A673 (cell line): Measurements from ENCODE around the gene NUDCD2. TPM values are rescaled to one million over a fixed set of nuclear protein-coding genes. Genes with fewer than 3 reads are reported as not detected.
A peak's percentile ranks its signal among the peaks of the same experiment; 100 is the strongest.

Experiments used
- BruUV-seq: library from RNA; stranded (reverse); fragments of 400-500 nt; replicated peaks from 2 replicates; lab custom pipeline; 2021; lab: Mats Ljungman, UMichigan
- CTCF ChIA-PET: fragments of 300-600 bp; sonication (Branson Sonifier 250); formaldehyde crosslinking; loops from one replicate; lab custom pipeline; 2022; ENCODE audit warnings: antibody characterized with exemption; lab: Charles Lee
- POLR2A ChIA-PET: fragments of 300-600 bp; sonication (Branson Sonifier 250); formaldehyde crosslinking; loops from one replicate; lab custom pipeline; 2022; ENCODE audit warnings: antibody characterized with exemption; ENCODE audit not compliant: low non-redundant PET; lab: Charles Lee
- DNase-seq: peaks from one replicate; pipeline ENCODE4 v3.0.0-alpha.2; 2015; ENCODE audit warnings: low spot score
- H3K27ac ChIP-seq: fragments of 200-600 bp; sonication (generic); 2 replicates; pipeline ENCODE4 v1.5.1; 2016; ENCODE audit warnings: mixed run types, low read depth, mild to moderate bottlenecking, mixed read lengths, antibody characterized with exemption, low read length; ENCODE audit not compliant: poor library complexity, severe bottlenecking
- H3K27me3 ChIP-seq: fragments of 200-600 bp; sonication (generic); replicated peaks from 2 replicates; pipeline ENCODE4 v1.6.1; 2017; ENCODE audit warnings: mixed run types, low read depth, mild to moderate bottlenecking, mixed read lengths, antibody characterized with exemption, low read length; ENCODE audit not compliant: insufficient read depth, poor library complexity
- H3K36me3 ChIP-seq: fragments of 200-600 bp; sonication (generic); 2 replicates; pipeline ENCODE4 v1.6.1; 2016; ENCODE audit warnings: mixed run types, mild to moderate bottlenecking, mixed read lengths, antibody characterized with exemption, low read length; ENCODE audit not compliant: insufficient read depth, poor library complexity, severe bottlenecking
- H3K4me1 ChIP-seq: fragments of 200-600 bp; sonication (generic); 2 replicates; pipeline ENCODE4 v1.6.1; 2017; ENCODE audit warnings: mixed run types, mild to moderate bottlenecking, mixed read lengths, antibody characterized with exemption, low read length; ENCODE audit not compliant: insufficient read depth, poor library complexity, severe bottlenecking
- H3K4me3 ChIP-seq: fragments of 200-600 bp; sonication (generic); 2 replicates; pipeline ENCODE4 v1.5.1; 2016; ENCODE audit warnings: low read depth, mixed run types, mild to moderate bottlenecking, mixed read lengths, low read length; ENCODE audit not compliant: poor library complexity, severe bottlenecking
- H3K9me3 ChIP-seq: fragments of 200-600 bp; sonication (generic); 2 replicates; pipeline ENCODE4 v1.6.1; 2016; ENCODE audit warnings: mixed run types, low read depth, mild to moderate bottlenecking, mixed read lengths, antibody characterized with exemption, low read length; ENCODE audit not compliant: poor library complexity, severe bottlenecking
- EZH2 ChIP-seq: fragments of 200-600 bp; sonication (generic); IDR thresholded peaks from 2 replicates; pipeline ENCODE4 v1.6.1; 2017; ENCODE audit warnings: borderline replicate concordance, low read depth, mild to moderate bottlenecking, mixed read lengths, antibody characterized with exemption, low read length; ENCODE audit not compliant: poor library complexity, severe bottlenecking
- intact Hi-C: fragments of 100-400 bp; cut with micrococcal nuclease; formaldehyde crosslinking; loops from one replicate; pipeline ENCODE4 v1.10.0; 2022; ENCODE audit not compliant: unreplicated experiment
- total RNA-seq: library from RNA; stranded (reverse); gene quantifications from 2 replicates; pipeline ENCODE4 v1.2.3, GENCODE V29; 2021
- TF ChIP-seq, protein P1 (sequence below): fragments of 300-800, 200-600 bp; sonication (generic); conservative IDR thresholded peaks from 2 replicates; pipeline ENCODE4 v1.5.1; 2017; ENCODE audit warnings: low read depth, mild to moderate bottlenecking, antibody characterized with exemption, low read length, moderate library complexity, mixed read lengths

Gene NUDCD2
- total RNA-seq, 1 experiment from 2014 or later, result 67.2 TPM

GRCh38 chr5:163505049-163505367 lies 45.1 kb upstream of the NUDCD2 start:
- peak overlapping the region; percentile 84 for H3K4me3 ChIP-seq
- ChIA-PET CTCF (no interaction called here), POLR2A (no interaction called here)
- H3K27me3 ChIP-seq, result no peaks in the 10 kb centered on the region
- no peaks in the 10 kb centered on the region for H3K36me3 ChIP-seq
- H3K9me3 ChIP-seq, result no peaks in the 10 kb centered on the region
- TSS peak; percentile 95 for BruUV-seq
- peaks cover 7% of the 10 kb centered on the region for H3K4me1 ChIP-seq
- TF ChIP-seq, protein P1, sequence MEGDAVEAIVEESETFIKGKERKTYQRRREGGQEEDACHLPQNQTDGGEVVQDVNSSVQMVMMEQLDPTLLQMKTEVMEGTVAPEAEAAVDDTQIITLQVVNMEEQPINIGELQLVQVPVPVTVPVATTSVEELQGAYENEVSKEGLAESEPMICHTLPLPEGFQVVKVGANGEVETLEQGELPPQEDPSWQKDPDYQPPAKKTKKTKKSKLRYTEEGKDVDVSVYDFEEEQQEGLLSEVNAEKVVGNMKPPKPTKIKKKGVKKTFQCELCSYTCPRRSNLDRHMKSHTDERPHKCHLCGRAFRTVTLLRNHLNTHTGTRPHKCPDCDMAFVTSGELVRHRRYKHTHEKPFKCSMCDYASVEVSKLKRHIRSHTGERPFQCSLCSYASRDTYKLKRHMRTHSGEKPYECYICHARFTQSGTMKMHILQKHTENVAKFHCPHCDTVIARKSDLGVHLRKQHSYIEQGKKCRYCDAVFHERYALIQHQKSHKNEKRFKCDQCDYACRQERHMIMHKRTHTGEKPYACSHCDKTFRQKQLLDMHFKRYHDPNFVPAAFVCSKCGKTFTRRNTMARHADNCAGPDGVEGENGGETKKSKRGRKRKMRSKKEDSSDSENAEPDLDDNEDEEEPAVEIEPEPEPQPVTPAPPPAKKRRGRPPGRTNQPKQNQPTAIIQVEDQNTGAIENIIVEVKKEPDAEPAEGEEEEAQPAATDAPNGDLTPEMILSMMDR, result no peak
- no peak for TF ChIP-seq EZH2
- no peak for DNase-seq
- intact Hi-C loops, result loop anchor here (2.0 kb wide), 1 partner anchor 44 kb away; the partner anchor contains the start of genes HMMR and NUDCD2
- H3K27ac ChIP-seq, result peak overlapping the region; percentile 93

DNA sequence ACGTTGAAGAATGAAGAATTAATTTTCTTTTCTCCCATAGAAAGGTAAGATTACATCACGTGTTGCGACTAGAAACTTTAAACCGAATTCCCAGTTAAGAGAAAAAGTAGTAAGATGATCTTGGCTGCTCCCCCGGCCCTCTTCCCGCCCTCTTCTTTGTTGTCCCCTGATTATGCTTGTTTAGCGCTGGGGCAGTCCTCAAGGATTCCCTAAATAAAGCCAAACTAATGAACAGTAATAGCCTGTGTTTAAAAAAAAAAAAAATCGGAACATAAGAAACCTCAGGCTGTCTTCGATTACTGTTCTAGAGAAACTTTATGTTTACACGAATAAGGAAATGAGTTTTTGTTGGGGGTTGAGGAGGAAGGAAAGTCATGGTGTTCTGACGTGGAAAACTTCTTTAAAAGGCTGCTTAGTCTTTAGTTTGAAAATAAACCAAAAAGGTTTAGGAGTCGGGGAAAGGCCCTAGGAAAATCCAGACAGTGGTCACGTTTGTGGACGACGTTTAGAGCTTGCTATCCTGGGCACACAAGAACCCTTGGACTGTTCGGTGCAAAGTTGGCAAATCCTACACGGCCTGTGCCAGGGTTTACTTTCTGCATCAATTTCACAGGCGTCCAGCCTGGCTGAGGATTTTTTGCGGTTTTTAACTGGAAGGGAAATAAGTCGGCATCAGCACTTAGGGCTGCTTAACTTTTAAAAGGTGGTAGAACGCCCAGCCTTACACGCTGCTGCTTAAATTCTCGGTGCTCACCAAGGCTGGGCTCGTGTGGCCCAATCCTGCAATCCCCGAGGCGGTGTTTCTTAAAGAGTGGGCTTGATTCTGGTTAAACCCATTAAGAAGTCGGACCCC lies 44.4 kb upstream of the NUDCD2 start:
- ChIA-PET CTCF (no interaction called here), POLR2A (no interaction called here)
- intact Hi-C loops, result loop anchor here (2.0 kb wide), 1 partner anchor 44 kb away; the partner anchor contains the start of genes HMMR and NUDCD2
- DNase-seq, result peak; percentile 52
- peaks cover under 1% of the 10 kb centered on the region for H3K4me1 ChIP-seq
- no peaks in the 10 kb centered on the region for H3K36me3 ChIP-seq
- no TSS peak for BruUV-seq
- H3K27me3 ChIP-seq, result no peaks in the 10 kb centered on the region
- peak overlapping the region; percentile 84 for H3K4me3 ChIP-seq
- peak overlapping the region; percentile 93 for H3K27ac ChIP-seq
- H3K9me3 ChIP-seq, result no peaks in the 10 kb centered on the region
- TF ChIP-seq, protein P1, result no peak
- TF ChIP-seq EZH2, result no peak

GRCh38 chr5:163503106-163504078 lies 43.5 kb upstream of the NUDCD2 start:
- POLR2A ChIA-PET, result no interaction called here
- CTCF ChIA-PET, result no interaction called here
- TF ChIP-seq, protein P1, result peak; percentile 53
- TF ChIP-seq EZH2, result no peak

More at GRCh38 chr5:163503106-163504078, 43.5 kb upstream of the NUDCD2 start:
- intact Hi-C loops, result loop anchor here (2.0 kb wide), 1 partner anchor 43 kb away; the partner anchor contains the start of genes HMMR and NUDCD2
- peak overlapping the region; percentile 93 for H3K27ac ChIP-seq
- no peaks in the 10 kb centered on the region for H3K4me1 ChIP-seq
- no peaks in the 10 kb centered on the region for H3K9me3 ChIP-seq
- H3K27me3 ChIP-seq, result no peaks in the 10 kb centered on the region
- H3K4me3 ChIP-seq, result peak overlapping the region; percentile 84
- peak; percentile 91 for DNase-seq
- H3K36me3 ChIP-seq, result no peaks in the 10 kb centered on the region
- BruUV-seq, result TSS peak; percentile 36
